Activated CD8-positive, alpha-beta T cell treated with anti-CD3 and anti-CD28 coated beads, Interleukin-2, amount 10 ng/mL, durations not matched to agents 7 days and 5 days (primary cell): ENCODE data around the gene ZMIZ1. TPM values are rescaled to one million over a fixed set of nuclear protein-coding genes. Genes with fewer than 3 reads are reported as not detected.
A peak's percentile ranks its signal among the peaks of the same experiment; 100 is the strongest.

Experiments used
- ATAC-seq: fragments of 150-1000 bp; cut with Tn5 transposase; one replicate; pipeline ENCODE4 v1.10.0; 2021; ENCODE audit warnings: moderate library complexity
- CTCF ChIA-PET: fragments of 350-600 bp; sonication (Branson Sonifier 250); formaldehyde crosslinking; loops from one replicate; lab custom pipeline; 2021; ENCODE audit warnings: antibody characterized with exemption; lab: Charles Lee
- POLR2A ChIA-PET: fragments of 350-600 bp; sonication (Branson Sonifier 250); formaldehyde crosslinking; loops from one replicate; lab custom pipeline; 2021; ENCODE audit warnings: antibody characterized with exemption; lab: Charles Lee
- DNase-seq: peaks from one replicate; pipeline ENCODE4 v3.0.0-alpha.2; 2020
- H3K27ac Mint-ChIP-seq: one replicate; pipeline ENCODE4 v1.8.0; 2021; ENCODE audit warnings: mild to moderate bottlenecking, mixed read lengths
- H3K27me3 Mint-ChIP-seq: one replicate; pipeline ENCODE4 v1.8.0; 2021; ENCODE audit warnings: low read depth, mixed read lengths
- H3K36me3 Mint-ChIP-seq: one replicate; pipeline ENCODE4 v1.8.0; 2021; ENCODE audit warnings: low read depth, mixed read lengths
- H3K4me1 Mint-ChIP-seq: one replicate; pipeline ENCODE4 v1.8.0; 2021; ENCODE audit warnings: low read depth, mixed read lengths
- H3K4me3 Mint-ChIP-seq: one replicate; pipeline ENCODE4 v1.8.0; 2021; ENCODE audit warnings: mild to moderate bottlenecking, mixed read lengths
- H3K9me3 Mint-ChIP-seq: one replicate; pipeline ENCODE4 v1.8.0; 2022; ENCODE audit warnings: mixed read lengths; ENCODE audit not compliant: insufficient read depth
- total RNA-seq, 2 experiments: library from RNA; stranded (reverse); gene quantifications; one replicate each; pipeline ENCODE4 v1.2.3, GENCODE V29; 2021

ZMIZ1 gene
- total RNA-seq, 2 experiments from 2014 or later, result 39.9 to 40.6 TPM

- Mint-ChIP-seq H3K36me3 (no peaks in the 10 kb centered on the region), H3K9me3 (no peaks in the 10 kb centered on the region), H3K4me1 (peaks cover 15% of the 10 kb centered on the region), H3K27ac (no peak overlapping the region), H3K27me3 (no peaks in the 10 kb centered on the region), H3K4me3 (no peak overlapping the region)
- no peak for DNase-seq
- no peak for ATAC-seq
- POLR2A ChIA-PET, result interaction anchor here (0.5 to 3.6 kb wide), 2 partner anchors 12 to 24 kb away, joined by 3 to 9 read pairs; no protein-coding TSS in a partner anchor
- CTCF ChIA-PET, result no interaction called here
Observed at GRCh38 chr10:79125092-79125491, 56.3 kb downstream of the ZMIZ1 start.

- peaks cover 9% of the 10 kb centered on the region for H3K4me1 Mint-ChIP-seq
- ATAC-seq, result no peak
- no peak overlapping the region for H3K4me3 Mint-ChIP-seq
- H3K27ac Mint-ChIP-seq, result no peak overlapping the region
- no peak for DNase-seq
- no peaks in the 10 kb centered on the region for H3K9me3 Mint-ChIP-seq
- CTCF ChIA-PET, result interaction anchor here (0.5 to 1.8 kb wide), 2 partner anchors 69 kb away, joined by 3 to 5 read pairs; no protein-coding TSS in a partner anchor
- H3K36me3 Mint-ChIP-seq, result no peaks in the 10 kb centered on the region
- no peaks in the 10 kb centered on the region for H3K27me3 Mint-ChIP-seq
- POLR2A ChIA-PET, result interaction anchor here (3.6 kb wide), 1 partner anchor 11 kb away, joined by 9 read pairs; no protein-coding TSS in a partner anchor
Observed at GRCh38 chr10:79126351-79127080, 57.8 kb downstream of the ZMIZ1 start.

- POLR2A ChIA-PET, result interaction anchor here (1.6 kb wide), 1 partner anchor 10 kb away, joined by 4 read pairs; no protein-coding TSS in a partner anchor
Observed at GRCh38 chr10:79127151-79127961, 58.6 kb downstream of the ZMIZ1 start.

GRCh38 chr10:79128241-79128922 lies 59.6 kb downstream of the ZMIZ1 start:
- Mint-ChIP-seq H3K4me3 (no peak overlapping the region), H3K9me3 (no peaks in the 10 kb centered on the region), H3K27ac (no peak overlapping the region), H3K4me1 (peaks cover 15% of the 10 kb centered on the region), H3K27me3 (no peaks in the 10 kb centered on the region), H3K36me3 (no peaks in the 10 kb centered on the region)
- DNase-seq (no peak), ATAC-seq (no peak)
- CTCF ChIA-PET, result interaction anchor here (1.8 kb wide), 1 partner anchor 67 kb away, joined by 5 read pairs; no protein-coding TSS in a partner anchor
- POLR2A ChIA-PET, result interaction anchor here (1.6 kb wide), 1 partner anchor 9 kb away, joined by 4 read pairs; no protein-coding TSS in a partner anchor

More at GRCh38 chr10:79127151-79127961, 58.6 kb downstream of the ZMIZ1 start:
- Mint-ChIP-seq H3K9me3 (no peaks in the 10 kb centered on the region), H3K4me3 (no peak overlapping the region), H3K27me3 (no peaks in the 10 kb centered on the region), H3K36me3 (no peaks in the 10 kb centered on the region), H3K4me1 (peaks cover 15% of the 10 kb centered on the region), H3K27ac (no peak overlapping the region)
- no peak for DNase-seq
- ATAC-seq, result no peak
- CTCF ChIA-PET, result interaction anchor here (1.8 kb wide), 1 partner anchor 68 kb away, joined by 5 read pairs; no protein-coding TSS in a partner anchor

- no peak overlapping the region for H3K4me3 Mint-ChIP-seq
- no peaks in the 10 kb centered on the region for H3K9me3 Mint-ChIP-seq
- H3K4me1 Mint-ChIP-seq, result peaks cover 15% of the 10 kb centered on the region
Observed at GRCh38 chr10:79128923-79129305, 60.1 kb downstream of the ZMIZ1 start.

GRCh38 chr10:79129361-79129997 lies 60.7 kb downstream of the ZMIZ1 start:
- Mint-ChIP-seq H3K9me3 (no peaks in the 10 kb centered on the region), H3K27me3 (no peaks in the 10 kb centered on the region), H3K4me3 (no peak overlapping the region), H3K27ac (no peak overlapping the region), H3K36me3 (no peaks in the 10 kb centered on the region), H3K4me1 (peaks cover 15% of the 10 kb centered on the region)
- CTCF ChIA-PET, result no interaction called here
- DNase-seq (no peak), ATAC-seq (no peak)
- POLR2A ChIA-PET, result no interaction called here

More at GRCh38 chr10:79128923-79129305, 60.1 kb downstream of the ZMIZ1 start:
- H3K36me3 Mint-ChIP-seq, result no peaks in the 10 kb centered on the region
- CTCF ChIA-PET, result no interaction called here
- ATAC-seq (no peak), DNase-seq (no peak)
- no peaks in the 10 kb centered on the region for H3K27me3 Mint-ChIP-seq
- H3K27ac Mint-ChIP-seq, result no peak overlapping the region
- POLR2A ChIA-PET, result interaction anchor here (1.6 kb wide), 1 partner anchor 8 kb away, joined by 4 read pairs; no protein-coding TSS in a partner anchor

GRCh38 chr10:79130255-79130654 lies 61.5 kb downstream of the ZMIZ1 start:
- no peaks in the 10 kb centered on the region for H3K36me3 Mint-ChIP-seq
- ChIA-PET CTCF (no interaction called here), POLR2A (no interaction called here)
- peak overlapping the region; percentile 60 for H3K27ac Mint-ChIP-seq
- H3K9me3 Mint-ChIP-seq, result no peaks in the 10 kb centered on the region
- no peaks in the 10 kb centered on the region for H3K27me3 Mint-ChIP-seq
- H3K4me1 Mint-ChIP-seq, result peaks cover 18% of the 10 kb centered on the region
- no peak overlapping the region for H3K4me3 Mint-ChIP-seq
- no peak for DNase-seq
- no peak for ATAC-seq

GRCh38 chr10:79130846-79131245 lies 62.1 kb downstream of the ZMIZ1 start:
- Mint-ChIP-seq H3K27ac (no peak overlapping the region), H3K36me3 (no peaks in the 10 kb centered on the region), H3K4me3 (no peak overlapping the region), H3K9me3 (no peaks in the 10 kb centered on the region), H3K27me3 (no peaks in the 10 kb centered on the region), H3K4me1 (peaks cover 24% of the 10 kb centered on the region)
- ATAC-seq (no peak), DNase-seq (no peak)
- CTCF ChIA-PET, result no interaction called here
- POLR2A ChIA-PET, result no interaction called here

- Mint-ChIP-seq H3K4me3 (no peak overlapping the region), H3K27me3 (no peaks in the 10 kb centered on the region), H3K4me1 (peaks cover 36% of the 10 kb centered on the region), H3K36me3 (peaks cover 2% of the 10 kb centered on the region), H3K9me3 (no peaks in the 10 kb centered on the region), H3K27ac (no peak overlapping the region)
- POLR2A ChIA-PET, result interaction anchor here (0.6 kb wide), 1 partner anchor 658 kb away, joined by 3 read pairs; no protein-coding TSS in a partner anchor
- DNase-seq (no peak), ATAC-seq (no peak)
- CTCF ChIA-PET, result interaction anchor here (0.9 to 1.6 kb wide), 3 partner anchors 8 to 63 kb away, joined by 3 to 5 read pairs (median 4); no protein-coding TSS in a partner anchor
Observed at GRCh38 chr10:79131836-79132631, 63.3 kb downstream of the ZMIZ1 start.

GRCh38 chr10:79132681-79133381 lies 64.1 kb downstream of the ZMIZ1 start:
- no peaks in the 10 kb centered on the region for H3K27me3 Mint-ChIP-seq
- POLR2A ChIA-PET, result interaction anchor here (0.6 kb wide), 1 partner anchor 659 kb away, joined by 3 read pairs; no protein-coding TSS in a partner anchor
- H3K36me3 Mint-ChIP-seq, result peaks cover 3% of the 10 kb centered on the region
- H3K4me1 Mint-ChIP-seq, result peaks cover 44% of the 10 kb centered on the region
- H3K9me3 Mint-ChIP-seq, result no peaks in the 10 kb centered on the region
- H3K27ac Mint-ChIP-seq, result no peak overlapping the region
- H3K4me3 Mint-ChIP-seq, result no peak overlapping the region
- ATAC-seq, result no peak
- CTCF ChIA-PET, result interaction anchor here (0.9 to 1.6 kb wide), 4 partner anchors 9 to 64 kb away, joined by 3 to 5 read pairs (median 4); no protein-coding TSS in a partner anchor
- DNase-seq, result no peak
